ENCODE measurements around the gene CCDC69.

DNA sequence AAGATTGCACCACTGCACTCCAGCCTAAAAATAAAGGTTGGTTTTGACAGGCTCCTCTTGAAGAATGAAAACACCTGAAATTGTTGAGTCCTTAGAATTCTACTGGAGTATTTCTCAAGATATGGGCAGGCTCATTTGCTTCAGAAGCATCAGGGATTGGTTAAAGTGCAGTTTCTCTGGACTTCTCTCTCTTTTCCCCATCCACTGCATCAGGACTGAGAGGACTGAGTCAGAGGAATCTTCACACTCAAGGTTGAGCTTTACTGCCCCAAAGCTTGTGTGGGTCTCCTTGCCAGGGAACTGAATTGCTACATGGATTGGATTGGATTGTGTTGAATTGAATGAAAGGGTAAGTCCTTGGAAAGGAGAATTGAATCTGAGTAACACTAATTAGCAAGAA is 7.5 kb upstream of the CCDC69 start:
- TF ChIP-seq, protein P1, sequence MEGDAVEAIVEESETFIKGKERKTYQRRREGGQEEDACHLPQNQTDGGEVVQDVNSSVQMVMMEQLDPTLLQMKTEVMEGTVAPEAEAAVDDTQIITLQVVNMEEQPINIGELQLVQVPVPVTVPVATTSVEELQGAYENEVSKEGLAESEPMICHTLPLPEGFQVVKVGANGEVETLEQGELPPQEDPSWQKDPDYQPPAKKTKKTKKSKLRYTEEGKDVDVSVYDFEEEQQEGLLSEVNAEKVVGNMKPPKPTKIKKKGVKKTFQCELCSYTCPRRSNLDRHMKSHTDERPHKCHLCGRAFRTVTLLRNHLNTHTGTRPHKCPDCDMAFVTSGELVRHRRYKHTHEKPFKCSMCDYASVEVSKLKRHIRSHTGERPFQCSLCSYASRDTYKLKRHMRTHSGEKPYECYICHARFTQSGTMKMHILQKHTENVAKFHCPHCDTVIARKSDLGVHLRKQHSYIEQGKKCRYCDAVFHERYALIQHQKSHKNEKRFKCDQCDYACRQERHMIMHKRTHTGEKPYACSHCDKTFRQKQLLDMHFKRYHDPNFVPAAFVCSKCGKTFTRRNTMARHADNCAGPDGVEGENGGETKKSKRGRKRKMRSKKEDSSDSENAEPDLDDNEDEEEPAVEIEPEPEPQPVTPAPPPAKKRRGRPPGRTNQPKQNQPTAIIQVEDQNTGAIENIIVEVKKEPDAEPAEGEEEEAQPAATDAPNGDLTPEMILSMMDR (IDR thresholded peaks at IDR 0.05; ENCODE audit: insufficient read depth, low read length, poor library complexity, severe bottlenecking), result no peak
- TF ChIP-seq EZH2phosphoT487 (conservative IDR thresholded peaks at IDR 0.05; ENCODE audit: low read length), result no peak
